Stomach (tissue), 9 donors: ENCODE results near the gene STYXL1. TPM values are rescaled to one million over a fixed set of nuclear protein-coding genes. Genes with fewer than 3 reads are reported as not detected.
A peak's percentile ranks its signal among the peaks of the same experiment; 100 is the strongest.

Source experiments
- DNase-seq, 2 donors: peaks; one replicate each; pipeline versions ENCODE4 v3.0.0 to v3.0.0-alpha.2; 2013 to 2019
- H3K27ac ChIP-seq, 5 donors: fragments of 200-600 bp in 4 of 5; sonication (generic) in 4 of 5; one replicate each; pipeline ENCODE4 v1.5.1; 2013 to 2019; ENCODE audit warnings: mild to moderate bottlenecking in 1 of 5, moderate library complexity in 1 of 5
- H3K27me3 ChIP-seq, 3 donors: fragments of 200-600 bp; sonication (generic); one replicate each; pipeline ENCODE4 v1.5.1; 2017 to 2019; ENCODE audit warnings: mixed run types in 1 of 3
- H3K36me3 ChIP-seq, 4 donors: fragments of 200-600 bp; sonication (generic); 1 replicate in 3 of 4; 2 replicates in 1 of 4; pipeline ENCODE4 v1.5.1; 2016 to 2019
- H3K4me1 ChIP-seq, 4 donors: fragments of 200-600 bp; sonication (generic); one replicate each; pipeline ENCODE4 v1.5.1; 2016 to 2019
- H3K4me3 ChIP-seq, 4 donors: fragments of 200-600 bp; sonication (generic) in 3 of 4; one replicate each; pipeline ENCODE4 v1.5.1; 2016 to 2019; ENCODE audit warnings: mild to moderate bottlenecking in 1 of 4
- H3K9me3 ChIP-seq, 4 donors: fragments of 200-600 bp; sonication (generic); one replicate each; pipeline ENCODE4 v1.5.1; 2016 to 2019
- CTCF ChIP-seq, 7 experiments: fragments of 450-650 bp in 4 of 7; fragments of 200-600 bp in 3 of 7; sonication (generic) in 3 of 7; IDR thresholded peaks; one replicate each; pipeline ENCODE4 v1.5.1; 2016 to 2019; ENCODE audit warnings: antibody characterized with exemption in 7 of 7, control low read depth in 2 of 7, mild to moderate bottlenecking in 1 of 7
- EP300 ChIP-seq: sonication (generic); formaldehyde crosslinking; IDR thresholded peaks from one replicate; pipeline ENCODE4 v1.6.1; 2017; ENCODE audit warnings: antibody characterized with exemption
- POLR2A ChIP-seq, 4 donors: fragments of 450-650 bp; IDR thresholded peaks; one replicate each; pipeline ENCODE4 v1.6.1; 2016; ENCODE audit warnings: antibody characterized with exemption in 4 of 4, control low read depth in 2 of 4, mild to moderate bottlenecking in 1 of 4, moderate library complexity in 1 of 4
- POLR2AphosphoS5 ChIP-seq, 3 donors: sonication (generic); formaldehyde crosslinking; IDR thresholded peaks; one replicate each; pipeline ENCODE4 v1.6.1; 2016; ENCODE audit warnings: antibody characterized with exemption in 3 of 3
- WGBS, 5 donors: extraction: QIAGEN DNeasy Blood & Tissue Kit in 3 of 5; methylation state at CpG; one replicate each; pipeline versions ENCODE4 v1.1.5 to v1.1.7; 2013 to 2018; 5-methylcytosine and 5-hydroxymethylcytosine counted together
- intact Hi-C: fragments of 100-400 bp; cut with DNase I; formaldehyde crosslinking; loops from one replicate; pipeline ENCODE4 v1.15.1; 2023; ENCODE audit warnings: low total_unique reads
- polyA plus RNA-seq, 3 donors: library from polyadenylated mRNA; stranded (reverse); fragments of 200-250 nt; gene quantifications; one replicate each; pipeline ENCODE4 v1.2.3, GENCODE V29; 2013
- total RNA-seq, 5 donors: library from RNA; depleted of rRNA; stranded (reverse); fragments of >200 nt; gene quantifications; one replicate each; pipeline versions ENCODE4 v1.1.0 to v1.2.3, GENCODE V29; 2014 to 2016
- donor health status: healthy with polysubstance abuse.
- donor health status: Bipolar disorder and iron deficiency.
- donor health status: healthy.

The STYXL1 gene
- total and polyA plus RNA-seq, 8 donors, result 12.3 to 58.1 (median 33.4) TPM

- H3K4me1 ChIP-seq, result peaks cover 12 to 42% (median 28%) of the 10 kb centered on the region in 4 donors
- peak overlapping the region in 4 of 5 donors; percentile 46 to 60 (median 58) for H3K27ac ChIP-seq
- peaks cover 65 to 98% (median 92%) of the 10 kb centered on the region in 4 donors for H3K36me3 ChIP-seq
- DNase-seq, result peak in 1 of 2 donors; percentile 57
- no peaks in the 10 kb centered on the region for H3K9me3 ChIP-seq
- no peaks in the 10 kb centered on the region for H3K27me3 ChIP-seq
- TF ChIP-seq EP300 (no peak), POLR2AphosphoS5 (IDR thresholded peaks at IDR 0.05) (no peak), CTCF (IDR thresholded peaks at IDR 0.05) (no peak), POLR2A (IDR thresholded peaks at IDR 0.05) (no peak)
- intact Hi-C loops, result no loop called here
- 55 to 83% (median 67%) methylated on average over 11 of the region's 11 CpGs for WGBS, 5 donors
- H3K4me3 ChIP-seq, result no peak overlapping the region
These were observed 10.0 kb upstream of the STYXL1 start for GRCh38 chr7:76057813-76058145.

- WGBS, 5 donors, result 54 to 68% (median 65%) methylated on average over 18 of the region's 18 CpGs
- intact Hi-C loops, result no loop called here
- DNase-seq, result no peak
- no peaks in the 10 kb centered on the region for H3K9me3 ChIP-seq
- H3K4me3 ChIP-seq, result no peak overlapping the region
- peaks cover 15 to 45% (median 29%) of the 10 kb centered on the region in 4 donors for H3K4me1 ChIP-seq
- no peak for TF ChIP-seq CTCF (IDR thresholded peaks at IDR 0.05)
- no peak for TF ChIP-seq EP300
- TF ChIP-seq POLR2A (IDR thresholded peaks at IDR 0.05), result no peak
- no peak for TF ChIP-seq POLR2AphosphoS5 (IDR thresholded peaks at IDR 0.05)
- peaks cover 61 to 98% (median 90%) of the 10 kb centered on the region in 4 donors for H3K36me3 ChIP-seq
- H3K27me3 ChIP-seq, result no peaks in the 10 kb centered on the region
- H3K27ac ChIP-seq, result peak overlapping the region; percentile 12 to 60 (median 57)
These were observed 9.5 kb upstream of the STYXL1 start for GRCh38 chr7:76057103-76057812.

- peaks cover 15 to 51% (median 30%) of the 10 kb centered on the region in 4 donors for H3K4me1 ChIP-seq
- H3K4me3 ChIP-seq, result no peak overlapping the region
- H3K27me3 ChIP-seq, result no peaks in the 10 kb centered on the region
- whole genome bisulfite sequencing, 5 donors, result 68 to 81% (median 72%) methylated on average over 7 of the region's 7 CpGs
- no peaks in the 10 kb centered on the region for H3K9me3 ChIP-seq
- no peak for DNase-seq
- peak overlapping the region in 3 of 5 donors; percentile 57 to 60 (median 58) for H3K27ac ChIP-seq
- intact Hi-C loops, result no loop called here
- H3K36me3 ChIP-seq, result peaks cover 51 to 97% (median 88%) of the 10 kb centered on the region in 4 donors
- TF ChIP-seq POLR2AphosphoS5 (IDR thresholded peaks at IDR 0.05) (no peak), POLR2A (IDR thresholded peaks at IDR 0.05) (no peak), CTCF (IDR thresholded peaks at IDR 0.05) (no peak), EP300 (no peak)
These were observed 8.4 kb upstream of the STYXL1 start for GRCh38 chr7:76056241-76056640.

- Histone ChIP-seq H3K27me3 (no peaks in the 10 kb centered on the region), H3K27ac (peak overlapping the region in 2 of 5 donors; percentile 16 to 59), H3K4me3 (no peak overlapping the region), H3K36me3 (peaks cover 33 to 85% (median 76%) of the 10 kb centered on the region in 4 donors), H3K9me3 (no peaks in the 10 kb centered on the region), H3K4me1 (peaks cover 15 to 59% (median 36%) of the 10 kb centered on the region in 4 donors)
- intact Hi-C loops, result no loop called here
- DNase-seq, result peak in 1 of 2 donors; percentile 51
- WGBS, 5 donors, result 75 to 82% (median 81%) methylated on average over 18 of the region's 18 CpGs
- TF ChIP-seq POLR2A (IDR thresholded peaks at IDR 0.05) (no peak), EP300 (no peak), POLR2AphosphoS5 (IDR thresholded peaks at IDR 0.05) (no peak), CTCF (IDR thresholded peaks at IDR 0.05) (no peak)
These were observed 6.6 kb upstream of the STYXL1 start for GRCh38 chr7:76054123-76055120.
